Thyroid gland (tissue), 4 donors: ENCODE data around the gene TSPAN15.

Source experiments
- CTCF ChIP-seq, 6 experiments: fragments of 200-600 bp in 3 of 6; fragments of 450-650 bp in 3 of 6; sonication (generic) in 3 of 6; IDR thresholded peaks; one replicate each; pipeline ENCODE4 v1.5.1; 2016 to 2019; ENCODE audit warnings: antibody characterized with exemption in 6 of 6, mild to moderate bottlenecking in 2 of 6, inconsistent platforms in 1 of 6, moderate library complexity in 1 of 6
- POLR2A ChIP-seq, 2 donors: fragments of 450-650 bp; IDR thresholded peaks; one replicate each; pipeline ENCODE4 v1.6.1; 2017; ENCODE audit warnings: antibody characterized with exemption in 2 of 2, mild to moderate bottlenecking in 2 of 2, moderate library complexity in 1 of 2

GRCh38 chr10:69453795-69454194 lies 2.5 kb downstream of the TSPAN15 start:
- TF ChIP-seq POLR2A (IDR thresholded peaks at IDR 0.05) = no peak
- TF ChIP-seq CTCF (IDR thresholded peaks at IDR 0.05) = no peak
